Pancreas (tissue), 10 donors: ENCODE results near the gene SMAP1. TPM values are rescaled to one million over a fixed set of nuclear protein-coding genes. Genes with fewer than 3 reads are reported as not detected.

Experiments used
- ATAC-seq, 4 donors: fragments of 200-7000 bp; cut with Tn5 transposase; one replicate each; pipeline versions ENCODE4 v1.8.0 to v1.9.1; 2020; ENCODE audit warnings: mild to moderate bottlenecking in 4 of 4, moderate library complexity in 4 of 4
- DNase-seq, 6 donors: peaks; one replicate each; pipeline ENCODE4 v3.0.0-alpha.2; 2020
- FAIRE-seq: peaks from 2 replicates; lab custom pipeline; 2012; peaks lifted over from hg19 to GRCh38; lab: Jason Lieb, UNC
- H3K27ac ChIP-seq, 4 donors: fragments of 200-600 bp; sonication (generic); 1 replicate in 3 of 4; 2 replicates in 1 of 4; pipeline versions ENCODE4 v1.5.0 to v1.8.0; 2020
- H3K27me3 ChIP-seq, 4 donors: fragments of 200-600 bp; one replicate each; pipeline ENCODE4 v1.8.0; 2021
- H3K36me3 ChIP-seq, 3 donors: fragments of 200-600 bp; sonication (generic) in 1 of 3; one replicate each; pipeline versions ENCODE4 v1.5.0 to v1.8.0; 2020 to 2021
- H3K4me1 ChIP-seq, 3 donors: fragments of 200-600 bp; one replicate each; pipeline ENCODE4 v1.8.0; 2021
- H3K4me3 ChIP-seq, 4 donors: fragments of 200-600 bp; sonication (generic) in 2 of 4; one replicate each; pipeline versions ENCODE4 v1.5.0 to v1.8.0; 2020 to 2021
- H3K9me3 ChIP-seq, 4 donors: fragments of 200-600 bp; one replicate each; pipeline ENCODE4 v1.8.0; 2021
- WGBS, 2 donors: extraction: QIAGEN DNeasy Blood & Tissue Kit; methylation state at CpG; one replicate each; pipeline ENCODE4 v1.1.7; 2013; 5-methylcytosine and 5-hydroxymethylcytosine counted together
- intact Hi-C, 3 donors: fragments of 100-400 bp; cut with DNase I; formaldehyde crosslinking; loops; one replicate each; pipeline versions ENCODE4 v1.11.1 to v1.14.2; 2022
- polyA plus RNA-seq, 2 donors: library from polyadenylated mRNA; stranded (reverse); fragments of 200-250 nt; gene quantifications; one replicate each; pipeline ENCODE4 v1.2.3, GENCODE V29; 2013
- total RNA-seq, 6 donors: library from RNA; stranded (reverse); fragmentation: NEBNext Ultra II Directional in 4 of 6; extraction: Animal tissue kit (Norgen Biotek cat#: 25700) in 4 of 6; gene quantifications; one replicate each; pipeline versions ENCODE4 v1.2.1 to v1.2.4, GENCODE V29; 2021 to 2023
- TF ChIP-seq, protein P1 (sequence below), 4 donors: fragments of 200-600 bp; sonication (generic) in 3 of 4; IDR thresholded peaks; one replicate each; pipeline versions ENCODE4 v1.5.0 to v1.8.0; 2021; ENCODE audit warnings: antibody characterized with exemption in 4 of 4
- donor health status: healthy with polysubstance abuse.
- donor health status: DM: no; HTN: no; CAD: no; lungs with moderate emphysema.
- donor health status: DM: no; HTN: no; CAD: no.
- donor health status: control.
- donor health status: control.
- donor health status: Bipolar disorder and iron deficiency.
- donor health status: DM: yes; HTN: yes; CAD: no.
- donor health status: DM: no; HTN: no; CAD: no.
- donor health status: DM: no; HTN: no; CAD: no.
- donor health status: DM: yes; HTN: yes; CAD: no.

SMAP1 gene
- total RNA-seq (10 to 100 TPM; 16.0 to 21.2 (median 19.6) TPM), polyA plus RNA-seq (10 to 100 TPM; 11.4 to 15.2 TPM)

DNA sequence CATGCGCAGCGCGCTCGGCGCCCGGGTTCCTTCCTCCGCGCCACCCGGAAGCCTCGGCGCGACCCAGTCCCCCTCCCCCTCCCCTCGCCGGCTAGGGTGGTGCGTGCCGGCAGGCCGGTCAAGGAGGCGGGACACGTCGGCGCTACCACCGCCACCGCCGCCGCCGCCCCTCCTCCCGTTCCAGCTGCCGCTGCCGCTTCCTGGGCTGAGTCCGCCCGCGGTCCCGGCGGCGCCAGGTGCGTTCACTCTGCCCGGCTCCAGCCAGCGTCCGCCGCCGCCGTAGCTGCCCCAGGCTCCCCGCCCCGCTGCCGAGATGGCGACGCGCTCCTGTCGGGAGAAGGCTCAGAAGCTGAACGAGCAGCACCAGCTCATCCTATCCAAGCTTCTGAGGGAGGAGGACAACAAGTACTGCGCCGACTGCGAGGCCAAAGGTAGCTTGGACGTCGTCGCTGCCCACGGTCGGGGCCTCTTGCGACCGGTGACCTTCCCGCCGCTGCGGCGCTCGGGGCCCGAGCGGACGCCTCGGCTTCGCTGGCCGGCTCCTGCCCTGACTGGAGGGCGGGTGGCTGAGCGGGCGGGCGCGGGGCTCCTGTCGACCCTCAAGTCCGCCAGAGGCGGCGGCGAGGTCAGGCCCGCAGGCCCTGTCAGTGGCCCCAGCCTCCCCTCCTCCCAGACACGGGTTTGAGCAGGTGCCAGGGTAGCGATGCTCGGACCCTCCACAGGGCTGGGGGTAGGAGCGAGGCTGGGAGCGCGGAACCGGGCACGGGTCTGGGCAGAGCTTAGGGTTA lies at the start of gene SMAP1:
SMAP1 (plus strand) TSS at position 173 of the 788 bp plus-strand sequence; CDS start at position 314, 141 bp downstream.
- Histone ChIP-seq H3K4me1 (peaks cover 4 to 37% (median 13%) of the 10 kb centered on the region in 3 donors), H3K27ac (peak within 1 kb of the TSS; percentile 88 to 97 (median 96)), H3K36me3 (no peaks in the 10 kb centered on the region), H3K9me3 (no peaks in the 10 kb centered on the region), H3K27me3 (no peaks in the 10 kb centered on the region), H3K4me3 (peak within 1 kb of the TSS; percentile 66 to 95 (median 86))
- peak; percentile 94 to 99 (median 97) for ATAC-seq
- TF ChIP-seq, protein P1, sequence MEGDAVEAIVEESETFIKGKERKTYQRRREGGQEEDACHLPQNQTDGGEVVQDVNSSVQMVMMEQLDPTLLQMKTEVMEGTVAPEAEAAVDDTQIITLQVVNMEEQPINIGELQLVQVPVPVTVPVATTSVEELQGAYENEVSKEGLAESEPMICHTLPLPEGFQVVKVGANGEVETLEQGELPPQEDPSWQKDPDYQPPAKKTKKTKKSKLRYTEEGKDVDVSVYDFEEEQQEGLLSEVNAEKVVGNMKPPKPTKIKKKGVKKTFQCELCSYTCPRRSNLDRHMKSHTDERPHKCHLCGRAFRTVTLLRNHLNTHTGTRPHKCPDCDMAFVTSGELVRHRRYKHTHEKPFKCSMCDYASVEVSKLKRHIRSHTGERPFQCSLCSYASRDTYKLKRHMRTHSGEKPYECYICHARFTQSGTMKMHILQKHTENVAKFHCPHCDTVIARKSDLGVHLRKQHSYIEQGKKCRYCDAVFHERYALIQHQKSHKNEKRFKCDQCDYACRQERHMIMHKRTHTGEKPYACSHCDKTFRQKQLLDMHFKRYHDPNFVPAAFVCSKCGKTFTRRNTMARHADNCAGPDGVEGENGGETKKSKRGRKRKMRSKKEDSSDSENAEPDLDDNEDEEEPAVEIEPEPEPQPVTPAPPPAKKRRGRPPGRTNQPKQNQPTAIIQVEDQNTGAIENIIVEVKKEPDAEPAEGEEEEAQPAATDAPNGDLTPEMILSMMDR (IDR thresholded peaks at IDR 0.05), result no peak
- 0% methylated on average over 67 to 90 of the region's 90 CpGs for WGBS, 2 donors
- no peak for FAIRE-seq
- DNase-seq, result peak; percentile 96 to 98 (median 97)
- intact Hi-C loops, result no loop called here

DNA sequence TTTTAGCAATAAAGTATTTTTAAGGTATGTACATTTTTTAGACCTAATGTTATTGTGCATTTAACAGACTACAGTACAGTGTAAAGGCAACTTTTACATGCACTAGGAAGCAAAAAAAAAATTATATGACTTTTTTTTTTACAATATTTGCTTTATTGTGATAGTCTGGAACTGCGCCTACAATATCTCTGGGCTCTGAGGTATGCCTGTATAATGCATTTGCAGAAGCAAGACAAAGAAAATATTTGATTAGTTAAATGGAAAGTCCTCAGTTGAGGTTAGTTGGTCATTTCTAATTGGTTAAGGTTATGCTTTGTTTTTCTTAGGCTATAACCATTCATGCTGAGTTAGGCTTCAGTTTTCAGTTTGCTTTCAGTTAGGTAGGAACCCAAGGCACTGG lies 46.9 kb upstream of the SMAP1 start:
- Histone ChIP-seq H3K36me3 (no peaks in the 10 kb centered on the region), H3K27ac (no peak overlapping the region), H3K4me3 (no peak overlapping the region), H3K27me3 (no peaks in the 10 kb centered on the region), H3K4me1 (no peaks in the 10 kb centered on the region), H3K9me3 (no peaks in the 10 kb centered on the region)
- 54 to 65% methylated on average over 1 of the region's 1 CpG for WGBS, 2 donors
- TF ChIP-seq, protein P1 (IDR thresholded peaks at IDR 0.05), result no peak
- intact Hi-C loops, result no loop called here
- ATAC-seq, result no peak
- no peak for DNase-seq
- no peak for FAIRE-seq

- TF ChIP-seq, protein P1 (IDR thresholded peaks at IDR 0.05), result no peak
- Histone ChIP-seq H3K4me3 (no peak overlapping the region), H3K27me3 (no peaks in the 10 kb centered on the region), H3K36me3 (no peaks in the 10 kb centered on the region), H3K9me3 (no peaks in the 10 kb centered on the region), H3K27ac (no peak overlapping the region), H3K4me1 (no peaks in the 10 kb centered on the region)
- FAIRE-seq (no peak), DNase-seq (no peak), ATAC-seq (no peak)
- WGBS, 2 donors, result 69 to 74% methylated on average over 1 of the region's 1 CpG
- intact Hi-C loops, result no loop called here
These were observed 45.2 kb upstream of the SMAP1 start for GRCh38 chr6:70622461-70622860.

GRCh38 chr6:70625436-70625835 lies 42.2 kb upstream of the SMAP1 start:
- DNase-seq (no peak), FAIRE-seq (no peak), ATAC-seq (no peak)
- Histone ChIP-seq H3K4me1 (no peaks in the 10 kb centered on the region), H3K9me3 (no peaks in the 10 kb centered on the region), H3K27me3 (no peaks in the 10 kb centered on the region), H3K36me3 (no peaks in the 10 kb centered on the region), H3K27ac (no peak overlapping the region), H3K4me3 (no peak overlapping the region)
- intact Hi-C loops, result no loop called here
- TF ChIP-seq, protein P1 (IDR thresholded peaks at IDR 0.05), result no peak
